ENCODE measurements around the gene TWIST1.

TWIST1 gene

DNA sequence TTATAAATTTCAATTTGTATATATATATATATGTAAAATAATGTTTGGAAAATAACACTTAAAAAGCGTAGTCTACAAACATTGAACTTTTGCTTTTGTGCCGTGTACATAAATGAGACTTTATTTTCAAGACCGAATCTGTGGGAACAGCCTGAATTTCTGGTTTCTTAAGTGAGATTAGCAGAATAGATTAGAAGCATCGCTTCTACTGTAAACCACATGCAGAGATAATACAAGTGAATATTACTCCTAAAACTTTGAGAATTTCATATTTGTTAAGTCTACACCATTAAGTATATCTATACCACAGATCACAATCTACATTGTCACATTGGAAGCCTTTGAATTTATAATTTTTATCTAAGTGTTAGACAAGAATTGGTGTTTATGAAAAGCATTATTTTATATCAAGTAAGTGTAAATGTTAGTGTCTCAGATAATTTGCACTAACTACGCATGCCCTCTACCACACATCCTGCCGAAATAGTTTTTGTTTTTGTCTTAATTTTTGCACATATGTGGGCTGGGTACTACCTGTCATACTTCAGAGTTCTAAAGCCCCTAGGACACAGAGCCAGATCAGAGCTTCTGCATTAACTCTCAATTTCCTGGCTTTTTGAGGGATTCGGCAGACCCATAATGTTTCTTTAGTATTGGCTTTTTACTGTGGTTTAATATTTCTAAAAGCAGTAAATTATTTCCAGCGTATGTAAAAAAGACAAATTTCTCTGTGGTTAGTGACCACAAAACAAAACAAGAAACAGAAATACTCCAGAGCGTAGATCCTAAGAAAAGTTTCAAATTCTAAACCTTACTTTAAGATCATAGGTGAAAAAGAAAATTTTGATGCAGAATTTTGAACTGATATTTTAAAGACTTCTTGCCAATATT, 20.0 kb downstream of the TWIST1 start:
- in situ Hi-C loops (cut with MboI; ENCODE audit: low sequenced_read_pairs) = no loop called here

DNA sequence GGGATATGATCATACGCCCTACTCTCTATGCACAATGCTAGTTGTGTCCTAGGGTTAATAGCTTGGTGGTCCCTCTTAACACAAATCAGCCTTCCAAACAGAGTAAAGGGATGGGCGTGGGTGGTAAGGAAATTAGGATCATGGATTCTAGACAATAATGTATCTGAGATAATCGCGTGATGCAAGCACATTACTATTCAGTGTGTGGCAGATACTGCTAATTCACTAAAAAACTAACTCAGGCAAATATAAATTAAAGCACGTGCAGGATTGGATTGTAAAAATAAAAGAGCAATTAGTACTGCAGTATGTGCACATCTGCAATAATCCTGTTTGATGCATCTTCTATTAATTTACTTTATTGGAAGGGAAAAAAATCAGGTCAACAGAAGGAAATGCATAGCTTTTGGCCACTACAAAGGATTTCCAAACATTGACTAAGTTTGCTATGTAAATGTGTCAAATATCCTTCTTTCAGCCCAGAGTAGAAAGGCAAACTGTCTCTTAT, 22.0 kb downstream of the TWIST1 start:
- in situ Hi-C loops (cut with MboI; ENCODE audit: low sequenced_read_pairs) = no loop called here

DNA sequence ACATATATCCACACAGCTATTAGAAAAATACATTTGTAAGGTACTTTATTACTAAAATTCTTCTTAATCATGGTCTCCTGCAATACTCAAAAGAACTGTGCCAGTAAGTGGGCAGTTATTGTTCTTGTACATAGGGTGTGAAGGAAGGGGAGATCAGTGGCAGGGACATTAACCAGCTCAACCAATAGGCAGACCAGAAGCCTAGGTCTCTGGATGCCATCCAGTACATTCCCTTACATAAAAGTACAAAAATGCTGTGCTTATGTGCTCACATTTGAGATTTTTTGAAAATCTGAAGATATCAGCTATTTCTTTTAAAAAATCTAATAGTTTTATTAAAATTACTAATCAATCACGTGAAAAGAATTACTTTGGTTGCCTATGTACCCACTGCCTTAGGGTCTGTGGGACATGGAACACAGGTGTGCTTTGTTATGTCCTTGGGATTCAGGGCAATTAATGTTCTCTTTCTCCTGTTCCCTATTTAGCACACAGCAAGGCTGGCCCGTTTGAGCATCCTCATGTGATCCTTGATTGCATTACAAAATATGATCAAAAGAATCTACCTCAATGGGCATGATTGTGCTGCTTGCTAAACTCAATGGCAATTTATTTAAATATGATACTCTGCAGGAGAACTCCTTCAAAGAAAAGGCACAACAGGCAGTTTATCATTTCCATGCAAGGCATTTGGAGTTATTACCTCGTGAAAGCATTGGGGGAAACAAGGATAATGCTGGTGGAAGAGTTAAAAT, 22.7 kb downstream of the TWIST1 start:
- in situ Hi-C loops (cut with MboI; ENCODE audit: low sequenced_read_pairs) = no loop called here

- in situ Hi-C loops (cut with MboI; ENCODE audit: low sequenced_read_pairs) = no loop called here
These were observed 23.3 kb downstream of the TWIST1 start for GRCh38 chr7:19094138-19094537.

- in situ Hi-C loops (cut with MboI; ENCODE audit: low sequenced_read_pairs) = no loop called here
These were observed 25.8 kb downstream of the TWIST1 start for GRCh38 chr7:19091550-19092200.

- in situ Hi-C loops (cut with MboI; ENCODE audit: low sequenced_read_pairs) = no loop called here
These were observed 26.9 kb downstream of the TWIST1 start for GRCh38 chr7:19090526-19090925.

- in situ Hi-C loops (cut with MboI; ENCODE audit: low sequenced_read_pairs) = no loop called here
These were observed 27.6 kb downstream of the TWIST1 start for GRCh38 chr7:19089797-19090196.

DNA sequence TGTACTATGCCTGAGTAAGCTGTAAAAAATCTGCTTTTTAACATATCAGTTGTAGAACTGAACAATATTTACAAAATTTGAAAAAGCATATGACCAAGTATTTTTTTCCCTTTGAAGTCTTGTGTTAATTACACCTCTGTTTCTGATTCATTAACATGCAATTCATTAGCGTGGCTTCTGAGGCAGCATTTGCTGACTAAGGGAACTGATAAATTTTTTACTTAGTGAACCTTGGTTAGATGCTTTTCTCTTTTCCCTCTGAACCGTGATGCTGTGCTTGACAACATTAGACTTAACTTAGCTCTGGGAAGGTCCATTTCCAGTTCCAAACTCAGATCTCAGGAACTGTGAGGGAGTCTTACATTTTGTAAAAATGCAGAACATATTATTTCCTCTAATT, 28.1 kb downstream of the TWIST1 start:
- in situ Hi-C loops (cut with MboI; ENCODE audit: low sequenced_read_pairs) = no loop called here

GRCh38 chr7:19080093-19080492, 37.3 kb downstream of the TWIST1 start:
- in situ Hi-C loops (cut with MboI; ENCODE audit: low sequenced_read_pairs) = no loop called here

DNA sequence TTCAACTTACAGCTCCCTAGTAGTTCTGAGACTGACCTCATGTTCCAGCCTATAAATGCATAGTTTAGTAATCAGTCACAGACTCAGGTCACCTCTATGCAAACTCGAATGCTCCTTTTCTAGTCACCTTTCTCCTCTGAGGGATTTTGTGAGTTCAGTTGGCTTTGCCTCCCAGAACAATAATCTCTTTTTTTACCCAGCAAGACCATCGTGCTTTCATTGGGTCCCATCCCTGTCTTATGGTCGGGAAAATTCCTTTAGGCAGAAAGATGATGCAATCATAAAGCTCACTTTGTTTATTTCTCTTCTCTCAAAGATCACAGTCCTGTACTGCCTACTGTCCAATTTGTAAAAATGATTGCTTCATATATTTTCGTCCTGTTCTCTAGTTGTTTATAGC, 38.4 kb downstream of the TWIST1 start:
- in situ Hi-C loops (cut with MboI; ENCODE audit: low sequenced_read_pairs) = no loop called here

GRCh38 chr7:19069842-19070241, 47.6 kb downstream of the TWIST1 start:
- in situ Hi-C loops (cut with MboI; ENCODE audit: low sequenced_read_pairs) = no loop called here

DNA sequence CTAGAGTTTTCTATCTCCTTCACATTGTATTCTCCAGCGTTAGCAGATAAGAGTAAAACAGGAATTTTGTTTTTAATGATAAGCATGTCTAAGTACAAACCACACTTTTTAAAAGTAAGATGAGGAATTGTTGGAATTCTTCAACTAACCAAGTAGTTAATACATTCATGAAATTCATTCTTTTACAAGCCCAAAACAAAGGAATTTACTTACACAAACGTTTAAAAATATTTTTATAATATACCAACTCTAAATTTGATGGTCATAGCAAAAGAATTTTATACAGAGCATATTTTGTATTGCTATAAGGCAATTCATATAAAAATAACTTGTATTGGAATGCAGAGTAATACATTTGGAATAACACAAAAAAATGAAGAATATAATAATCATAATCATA, 51.3 kb downstream of the TWIST1 start:
- in situ Hi-C loops (cut with MboI; ENCODE audit: low sequenced_read_pairs) = no loop called here
